Activated naive CD8-positive, alpha-beta T cell (primary cell): ENCODE measurements around the gene ITPK1.

ENCODE experiments used
- H3K27ac Mint-ChIP-seq: one replicate; pipeline ENCODE4 v1.8.0; 2021; ENCODE audit warnings: mixed read lengths
- H3K27me3 Mint-ChIP-seq: one replicate; pipeline ENCODE4 v1.8.0; 2021; ENCODE audit warnings: mixed read lengths
- H3K36me3 Mint-ChIP-seq: one replicate; pipeline ENCODE4 v1.8.0; 2021; ENCODE audit warnings: mixed read lengths
- H3K4me1 Mint-ChIP-seq: one replicate; pipeline ENCODE4 v1.8.0; 2021; ENCODE audit warnings: low read depth, mixed read lengths
- H3K4me3 Mint-ChIP-seq: one replicate; pipeline ENCODE4 v1.8.0; 2021; ENCODE audit warnings: mild to moderate bottlenecking, mixed read lengths
- H3K9me3 Mint-ChIP-seq: one replicate; pipeline ENCODE4 v1.8.0; 2021; ENCODE audit warnings: low read depth, mixed read lengths

The ITPK1 gene

DNA sequence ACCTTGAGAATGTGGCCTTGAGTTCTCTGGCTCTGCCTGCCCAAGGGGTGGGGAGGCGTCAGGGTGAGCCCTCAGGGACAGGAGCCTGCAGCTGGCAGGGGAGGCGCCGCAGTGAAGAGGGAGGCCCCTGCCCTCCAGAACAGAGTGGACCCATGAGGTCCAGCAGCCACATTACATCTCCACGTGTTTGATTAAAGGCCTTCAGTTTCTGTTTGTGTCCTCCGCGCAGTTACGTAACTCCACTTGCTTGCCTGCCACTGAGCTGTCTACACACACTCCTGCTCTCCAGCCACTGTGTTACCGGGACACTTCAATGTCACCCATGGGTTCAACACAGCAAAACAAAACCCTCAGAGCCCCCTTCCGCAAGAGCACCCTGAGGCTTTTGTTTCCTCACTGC lies 122.4 kb downstream of the ITPK1 start:
- H3K36me3 Mint-ChIP-seq, result peaks cover 14% of the 10 kb centered on the region
- H3K4me3 Mint-ChIP-seq, result no peak overlapping the region
- no peaks in the 10 kb centered on the region for H3K4me1 Mint-ChIP-seq
- H3K27me3 Mint-ChIP-seq, result no peaks in the 10 kb centered on the region
- no peak overlapping the region for H3K27ac Mint-ChIP-seq
- no peaks in the 10 kb centered on the region for H3K9me3 Mint-ChIP-seq

DNA sequence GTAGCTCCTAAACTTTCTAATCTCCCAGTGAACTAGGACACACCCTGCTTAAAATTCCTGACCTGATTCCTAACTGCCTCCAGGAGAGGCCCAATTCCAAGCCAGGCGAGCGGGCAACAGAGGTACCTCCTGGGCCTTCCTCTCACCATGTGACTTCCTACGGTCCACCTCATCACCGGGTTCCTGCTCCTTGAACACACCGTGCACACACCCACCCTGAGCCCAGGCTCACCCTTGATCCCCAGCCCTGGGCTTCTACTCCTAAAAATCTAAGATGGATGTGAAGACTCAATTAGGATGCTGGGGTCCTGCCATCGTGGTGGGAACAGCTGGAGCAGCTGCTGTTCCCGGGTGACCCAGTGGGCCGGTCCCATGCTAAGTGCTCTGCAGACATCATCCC lies 124.2 kb downstream of the ITPK1 start:
- Mint-ChIP-seq H3K27me3 (no peaks in the 10 kb centered on the region), H3K9me3 (no peaks in the 10 kb centered on the region), H3K27ac (no peak overlapping the region), H3K4me3 (no peak overlapping the region), H3K4me1 (no peaks in the 10 kb centered on the region), H3K36me3 (peaks cover 11% of the 10 kb centered on the region)

DNA sequence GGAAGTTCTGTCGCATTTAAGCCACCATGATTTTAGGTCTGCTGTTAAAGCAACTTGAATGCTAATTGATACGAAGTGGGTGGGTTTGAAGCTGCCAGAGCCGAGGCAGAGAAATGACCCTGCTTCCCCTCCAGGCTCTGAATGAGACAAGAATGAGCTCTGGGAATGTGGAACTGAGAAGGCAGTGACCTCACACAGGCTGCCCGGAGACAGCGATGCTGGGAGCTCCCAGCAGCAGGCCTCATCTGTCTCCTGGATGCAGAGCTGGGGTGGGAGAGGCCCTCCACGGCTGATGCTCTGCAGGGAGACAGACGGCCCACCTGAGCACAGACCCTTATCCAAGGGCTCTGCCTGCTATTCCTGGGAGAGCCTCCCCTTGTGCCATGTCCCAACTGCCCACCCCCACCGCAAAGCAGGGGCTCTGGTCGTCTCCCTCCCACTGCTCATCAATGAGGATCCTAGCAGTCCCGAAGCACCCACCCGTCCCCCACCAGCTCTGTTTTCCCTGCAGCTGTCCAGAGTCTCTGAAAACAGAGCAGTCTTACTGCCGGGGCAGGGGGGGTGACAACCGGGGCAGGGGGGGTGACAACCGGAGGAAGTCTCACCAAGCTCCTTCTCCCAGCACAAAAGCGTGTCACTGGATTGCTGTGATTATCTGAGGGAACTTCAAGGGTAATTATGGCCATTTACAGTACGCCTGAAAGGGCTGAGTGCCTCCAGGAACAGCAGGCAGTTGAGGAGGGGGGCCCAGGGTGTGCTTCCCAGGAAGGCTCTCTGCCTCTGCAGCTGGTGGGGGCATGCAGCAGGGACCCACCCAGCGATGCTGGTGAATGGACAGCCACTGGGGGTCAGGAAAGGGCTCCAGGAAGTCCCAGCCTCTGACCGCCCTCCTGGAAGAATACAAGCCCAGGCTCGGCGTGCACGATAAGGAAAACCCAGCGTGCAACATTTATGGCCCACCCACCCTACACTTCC lies 125.0 kb downstream of the ITPK1 start:
- no peak overlapping the region for H3K27ac Mint-ChIP-seq
- H3K4me3 Mint-ChIP-seq, result no peak overlapping the region
- H3K36me3 Mint-ChIP-seq, result peaks cover 13% of the 10 kb centered on the region
- no peaks in the 10 kb centered on the region for H3K9me3 Mint-ChIP-seq
- no peaks in the 10 kb centered on the region for H3K4me1 Mint-ChIP-seq
- no peaks in the 10 kb centered on the region for H3K27me3 Mint-ChIP-seq

DNA sequence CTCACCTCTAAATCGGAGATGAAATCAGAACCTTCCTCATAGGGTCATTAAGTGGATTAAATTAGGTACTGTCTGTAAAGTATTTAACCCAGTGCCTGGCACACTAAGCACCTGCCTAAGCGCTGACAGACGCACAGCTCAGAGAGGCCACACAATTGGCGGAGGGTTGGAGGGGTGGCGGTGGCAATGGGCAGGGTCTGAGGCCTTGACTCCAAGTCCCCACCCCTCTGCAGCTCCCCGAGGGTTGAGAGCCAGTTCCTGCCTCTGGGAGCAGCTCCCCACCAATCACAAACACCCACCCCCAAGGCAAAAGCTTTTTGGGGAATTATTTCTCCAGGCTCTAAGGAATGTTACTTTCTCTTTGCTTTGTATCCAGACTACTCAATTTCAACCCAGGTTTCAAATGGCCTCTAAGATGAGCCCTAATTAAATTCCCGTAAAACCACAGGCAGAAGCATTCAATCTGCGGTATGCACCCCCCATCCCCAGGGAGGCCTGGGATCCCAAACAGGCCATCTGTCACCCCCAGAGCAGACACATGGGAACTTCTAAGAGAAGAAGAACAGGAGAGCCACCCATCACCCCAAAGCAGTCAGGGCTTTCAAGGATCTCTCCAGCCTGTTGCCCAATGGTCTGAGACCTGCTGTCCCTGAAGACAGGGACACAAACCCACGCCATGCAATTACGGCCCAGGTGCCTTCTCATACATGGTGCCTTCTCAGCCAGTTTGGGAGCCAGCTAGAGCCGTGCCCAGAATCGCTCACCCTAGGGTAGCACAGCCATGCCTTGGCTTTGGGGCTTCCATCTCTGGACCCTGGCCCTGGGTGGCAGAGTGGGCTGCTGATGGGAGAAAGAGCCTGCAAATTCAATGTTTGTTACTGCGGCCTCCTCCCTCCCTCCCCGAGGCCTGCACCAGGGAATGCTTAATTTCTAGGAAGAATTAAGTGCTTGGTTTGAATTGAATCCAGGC lies 126.7 kb downstream of the ITPK1 start:
- no peaks in the 10 kb centered on the region for H3K9me3 Mint-ChIP-seq
- peaks cover 5% of the 10 kb centered on the region for H3K4me1 Mint-ChIP-seq
- no peaks in the 10 kb centered on the region for H3K27me3 Mint-ChIP-seq
- H3K27ac Mint-ChIP-seq, result no peak overlapping the region
- H3K4me3 Mint-ChIP-seq, result no peak overlapping the region
- peaks cover 17% of the 10 kb centered on the region for H3K36me3 Mint-ChIP-seq

DNA sequence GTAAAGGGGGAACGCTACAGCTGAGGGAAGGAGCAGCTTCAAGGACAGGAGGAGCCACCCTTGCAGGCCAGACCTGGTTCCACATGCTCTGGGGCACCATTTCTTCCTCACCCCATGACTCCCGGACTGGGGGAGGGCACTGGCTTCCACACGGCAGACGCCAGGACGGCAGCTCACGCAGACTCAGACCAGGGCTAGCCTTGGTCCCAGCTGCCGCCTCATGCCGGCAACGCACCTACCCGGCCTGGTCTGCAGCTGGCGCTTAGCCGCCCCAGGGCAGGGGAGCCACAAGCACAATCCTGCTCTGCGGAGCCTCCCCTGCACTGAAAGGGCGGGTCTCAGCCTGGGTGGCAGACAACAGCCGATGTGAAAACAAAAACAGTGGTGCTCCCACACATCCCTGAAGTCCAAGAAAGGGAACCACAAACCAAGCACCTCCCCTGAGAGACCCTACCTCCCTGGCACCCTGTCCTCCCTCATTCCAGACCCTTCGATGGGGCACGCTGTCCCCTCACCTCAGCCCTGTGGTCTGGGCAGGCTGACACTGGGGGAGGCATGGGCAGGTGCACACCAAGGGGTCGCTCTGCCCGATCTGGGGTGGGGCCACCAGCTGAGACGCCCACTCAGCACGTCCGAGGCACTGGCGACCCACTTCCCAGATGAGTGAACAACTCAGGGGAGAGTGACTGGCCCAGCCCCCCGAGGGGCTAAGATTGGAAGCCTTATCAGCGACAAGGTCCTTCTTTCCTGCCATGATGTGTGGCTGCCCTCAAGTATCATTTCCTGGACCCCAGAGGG lies 127.8 kb downstream of the ITPK1 start:
- H3K4me3 Mint-ChIP-seq, result no peak overlapping the region
- no peaks in the 10 kb centered on the region for H3K27me3 Mint-ChIP-seq
- H3K36me3 Mint-ChIP-seq, result peaks cover 21% of the 10 kb centered on the region
- H3K9me3 Mint-ChIP-seq, result no peaks in the 10 kb centered on the region
- no peak overlapping the region for H3K27ac Mint-ChIP-seq
- peaks cover 5% of the 10 kb centered on the region for H3K4me1 Mint-ChIP-seq

DNA sequence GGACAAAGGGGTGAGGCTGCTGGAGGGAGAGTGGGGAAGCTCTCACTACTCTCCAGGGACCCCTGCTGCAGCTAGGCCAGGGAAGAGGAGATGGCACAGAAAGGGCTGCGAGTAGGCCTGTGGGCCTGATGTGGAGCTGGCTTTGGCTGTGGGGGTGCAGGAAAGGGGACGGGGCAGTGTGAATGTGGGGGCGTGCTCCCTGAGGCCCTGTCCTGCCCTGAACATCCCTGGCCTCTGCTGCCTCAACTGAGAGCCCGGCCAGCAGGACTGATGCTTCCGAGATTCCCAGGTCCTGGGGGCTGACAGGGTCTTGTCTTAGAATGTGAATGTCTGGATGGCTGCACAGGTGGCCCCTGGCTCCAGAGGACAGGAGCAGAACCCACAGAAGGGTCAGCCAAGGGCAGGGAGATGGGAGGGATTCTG lies 128.6 kb downstream of the ITPK1 start:
- Mint-ChIP-seq H3K27ac (no peak overlapping the region), H3K36me3 (peaks cover 22% of the 10 kb centered on the region), H3K9me3 (no peaks in the 10 kb centered on the region), H3K27me3 (no peaks in the 10 kb centered on the region), H3K4me1 (peaks cover 8% of the 10 kb centered on the region), H3K4me3 (no peak overlapping the region)

DNA sequence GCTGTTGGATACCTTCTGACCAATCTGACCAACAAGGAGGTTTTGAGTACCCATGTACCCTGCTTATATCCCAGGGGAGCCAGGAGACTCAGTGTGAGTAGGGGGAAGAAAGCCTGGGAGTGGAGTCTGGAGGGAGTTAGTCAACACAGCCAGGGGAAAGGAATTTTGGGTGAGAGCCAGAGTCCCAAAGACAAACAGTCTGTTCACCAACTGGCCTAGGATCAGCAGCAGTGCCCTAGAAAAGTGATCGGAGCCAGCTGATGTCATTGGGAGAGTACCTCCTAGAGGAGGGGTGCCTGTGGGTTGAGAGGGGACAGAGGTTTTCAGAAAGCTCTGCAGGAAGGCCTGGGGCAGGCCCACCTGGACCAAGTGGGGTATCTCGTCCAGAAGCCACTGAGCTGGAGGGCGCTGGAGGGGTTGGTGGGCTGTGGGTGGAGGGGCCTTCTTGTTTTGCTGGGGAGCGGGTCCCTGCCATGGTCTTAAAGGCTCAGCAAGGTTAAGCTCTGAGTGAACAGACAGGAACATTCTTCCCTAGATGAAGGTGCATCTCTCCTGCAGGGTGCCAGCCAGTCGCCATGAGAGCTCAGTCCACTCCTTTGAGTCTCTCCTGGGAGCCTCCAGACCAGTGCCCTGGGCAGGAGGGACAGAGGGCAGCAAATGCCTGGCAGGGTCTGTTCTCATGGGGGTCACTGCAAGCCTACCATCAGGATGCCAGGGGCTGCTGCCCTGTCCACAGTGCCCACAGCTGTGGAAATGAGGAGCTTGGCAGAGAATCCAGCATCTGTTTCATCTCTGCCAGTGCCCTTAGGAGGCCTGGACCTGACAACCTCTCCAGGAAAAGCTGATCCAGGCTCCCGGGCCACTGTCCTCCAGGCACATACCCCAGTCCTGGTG lies 129.2 kb downstream of the ITPK1 start:
- Mint-ChIP-seq H3K4me1 (peaks cover 8% of the 10 kb centered on the region), H3K9me3 (no peaks in the 10 kb centered on the region), H3K27ac (no peak overlapping the region), H3K4me3 (no peak overlapping the region), H3K36me3 (peaks cover 21% of the 10 kb centered on the region), H3K27me3 (no peaks in the 10 kb centered on the region)

DNA sequence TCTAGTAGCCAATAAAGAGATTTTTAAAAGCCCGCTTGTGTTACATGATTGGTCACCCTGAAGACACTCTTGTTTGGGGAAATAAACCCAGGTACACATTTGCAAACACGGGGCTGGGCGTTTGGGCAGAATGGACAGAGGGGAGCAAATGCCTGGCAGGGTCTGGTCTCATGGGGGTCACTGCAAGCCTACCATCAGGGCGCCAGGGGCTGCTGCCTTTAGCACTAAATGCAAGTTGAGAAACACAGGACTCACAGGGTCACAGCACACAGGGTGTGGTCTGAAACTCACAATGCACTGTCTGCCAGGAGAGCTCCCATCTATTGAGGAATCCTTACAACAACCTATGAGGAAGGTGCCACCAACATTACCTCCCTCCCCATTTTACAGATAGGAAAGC lies 130.2 kb downstream of the ITPK1 start:
- Mint-ChIP-seq H3K27ac (no peak overlapping the region), H3K9me3 (no peaks in the 10 kb centered on the region), H3K36me3 (peaks cover 27% of the 10 kb centered on the region), H3K27me3 (no peaks in the 10 kb centered on the region), H3K4me3 (no peak overlapping the region), H3K4me1 (peaks cover 8% of the 10 kb centered on the region)

DNA sequence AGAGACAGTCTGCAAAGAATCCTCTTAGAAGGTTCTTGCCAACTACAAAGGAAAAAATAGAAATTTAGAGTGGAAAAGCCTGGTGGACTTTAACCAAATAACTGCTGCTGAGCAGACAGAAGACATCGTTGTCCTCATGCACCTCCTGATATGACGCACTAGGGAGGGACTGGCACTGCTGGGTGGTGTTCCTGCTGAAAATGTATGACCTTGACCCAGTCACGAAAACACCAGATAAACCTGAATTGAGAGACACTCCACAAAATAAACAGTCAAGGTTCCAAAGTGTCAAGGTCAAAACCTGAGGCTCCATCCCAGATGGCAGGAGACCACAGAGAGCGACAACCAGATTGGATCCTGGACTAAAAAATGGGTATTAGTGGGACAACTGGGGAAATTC lies 130.8 kb downstream of the ITPK1 start:
- Mint-ChIP-seq H3K36me3 (peaks cover 23% of the 10 kb centered on the region), H3K4me3 (no peak overlapping the region), H3K27me3 (no peaks in the 10 kb centered on the region), H3K9me3 (no peaks in the 10 kb centered on the region), H3K4me1 (peaks cover 8% of the 10 kb centered on the region), H3K27ac (no peak overlapping the region)

DNA sequence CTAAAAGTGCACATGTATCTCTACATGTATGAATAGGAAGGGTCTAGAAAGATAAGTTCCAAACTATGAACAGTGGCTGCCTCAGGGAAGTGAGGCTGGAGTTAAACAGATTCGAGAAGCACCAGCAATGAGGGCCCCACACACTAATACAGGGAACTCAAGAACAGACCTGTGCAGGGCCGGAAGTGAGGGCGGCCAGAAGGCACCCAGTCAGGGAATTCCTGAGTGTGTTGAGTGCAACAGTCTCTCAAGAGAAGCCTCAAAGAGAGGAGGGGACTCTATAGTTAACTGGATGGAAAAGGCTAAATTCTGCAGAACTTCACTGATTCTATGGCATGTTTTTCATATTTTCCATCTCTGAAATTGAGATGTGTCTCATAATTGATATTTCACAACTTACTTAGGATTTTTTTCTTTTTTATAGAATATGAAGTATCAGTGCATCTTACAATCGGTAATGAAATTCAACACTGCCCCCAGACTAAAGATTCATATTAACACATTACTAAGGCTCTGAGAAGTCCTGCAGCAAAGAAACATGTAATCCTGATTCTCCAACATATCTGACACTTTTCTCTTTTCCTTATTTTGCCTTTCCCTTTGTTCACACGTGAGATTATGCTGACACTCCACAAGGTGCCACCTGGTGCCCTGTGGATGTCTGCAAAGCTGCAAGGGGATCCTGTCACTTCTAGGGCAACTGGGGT lies 131.5 kb downstream of the ITPK1 start:
- Mint-ChIP-seq H3K36me3 (peaks cover 28% of the 10 kb centered on the region), H3K9me3 (no peaks in the 10 kb centered on the region), H3K27me3 (no peaks in the 10 kb centered on the region), H3K27ac (no peak overlapping the region), H3K4me1 (peaks cover 8% of the 10 kb centered on the region), H3K4me3 (no peak overlapping the region)

DNA sequence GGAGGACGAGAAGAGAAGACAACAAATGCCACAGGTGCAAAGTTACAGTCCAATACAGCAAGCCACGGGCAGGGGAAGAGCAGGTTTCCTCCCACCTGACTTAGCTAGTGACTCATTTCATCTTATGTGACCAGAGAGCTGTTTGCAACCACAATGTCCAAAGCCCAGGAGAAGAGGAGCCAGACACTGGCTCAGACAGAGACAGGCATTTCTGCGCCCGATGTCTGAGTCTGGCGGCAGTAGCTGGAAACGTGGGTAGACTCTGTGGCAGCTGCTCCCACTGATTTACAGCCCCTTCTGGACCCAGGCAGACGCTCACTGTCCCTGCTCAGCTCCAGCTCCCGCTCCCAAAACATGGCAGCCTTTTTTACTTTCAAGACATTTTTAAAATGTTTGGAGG lies 132.8 kb downstream of the ITPK1 start:
- Mint-ChIP-seq H3K36me3 (peaks cover 33% of the 10 kb centered on the region), H3K9me3 (peaks cover 1% of the 10 kb centered on the region), H3K4me1 (peaks cover 8% of the 10 kb centered on the region), H3K27ac (peak overlapping the region; percentile 61), H3K27me3 (no peaks in the 10 kb centered on the region), H3K4me3 (no peak overlapping the region)

DNA sequence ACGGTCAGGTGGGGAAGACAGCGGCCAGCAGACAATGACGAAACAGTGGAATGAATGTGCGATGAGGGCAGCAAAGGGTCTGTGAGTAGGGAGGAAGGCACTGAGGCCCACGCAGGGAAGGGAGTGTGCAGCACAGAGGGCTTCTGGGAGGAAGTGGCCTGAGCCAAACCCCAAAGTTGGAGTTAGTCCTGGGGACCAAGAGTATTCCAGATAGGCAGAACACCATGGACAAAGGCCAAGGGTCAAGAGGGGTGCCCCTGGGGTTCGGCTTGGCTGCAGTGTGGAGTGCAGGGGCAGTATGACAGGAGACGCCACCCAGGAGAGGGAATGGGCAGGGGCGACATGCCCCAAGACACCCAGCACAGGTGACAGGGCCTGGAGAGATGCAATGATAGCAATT lies 134.0 kb downstream of the ITPK1 start:
- Mint-ChIP-seq H3K4me1 (peaks cover 8% of the 10 kb centered on the region), H3K36me3 (peaks cover 46% of the 10 kb centered on the region), H3K4me3 (no peak overlapping the region), H3K27ac (no peak overlapping the region), H3K27me3 (no peaks in the 10 kb centered on the region), H3K9me3 (peaks cover 9% of the 10 kb centered on the region)

DNA sequence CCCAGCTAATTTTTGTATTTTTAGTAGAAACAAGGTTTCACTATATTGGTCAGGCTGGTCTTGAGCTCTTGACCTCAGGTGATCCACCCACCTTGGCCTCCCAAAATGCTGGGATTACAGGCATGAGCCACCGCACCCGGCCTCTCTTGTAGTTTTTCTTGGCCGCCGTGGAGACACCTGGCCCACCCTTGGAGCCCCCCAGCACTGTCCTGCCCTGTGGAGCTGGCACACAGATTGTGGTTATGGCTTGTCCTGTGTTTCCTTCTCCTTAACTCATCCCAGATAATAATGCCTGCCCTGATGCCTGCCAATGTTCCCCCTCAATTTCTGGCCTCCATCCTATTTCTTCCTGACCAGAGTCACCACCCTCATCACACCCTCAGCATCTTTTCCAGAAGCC lies 134.9 kb downstream of the ITPK1 start:
- Mint-ChIP-seq H3K4me3 (no peak overlapping the region), H3K4me1 (peaks cover 8% of the 10 kb centered on the region), H3K27ac (peak overlapping the region; percentile 22), H3K9me3 (peaks cover 9% of the 10 kb centered on the region), H3K27me3 (no peaks in the 10 kb centered on the region), H3K36me3 (peaks cover 49% of the 10 kb centered on the region)
